ENCODE results near the gene BCAM. TPM values are rescaled to one million over a fixed set of nuclear protein-coding genes. Genes with fewer than 3 reads are reported as not detected.

The BCAM gene
- total RNA-seq, 4 donors from 2014 or later, result 32.4 to 76.5 (median 56.6) TPM

DNA sequence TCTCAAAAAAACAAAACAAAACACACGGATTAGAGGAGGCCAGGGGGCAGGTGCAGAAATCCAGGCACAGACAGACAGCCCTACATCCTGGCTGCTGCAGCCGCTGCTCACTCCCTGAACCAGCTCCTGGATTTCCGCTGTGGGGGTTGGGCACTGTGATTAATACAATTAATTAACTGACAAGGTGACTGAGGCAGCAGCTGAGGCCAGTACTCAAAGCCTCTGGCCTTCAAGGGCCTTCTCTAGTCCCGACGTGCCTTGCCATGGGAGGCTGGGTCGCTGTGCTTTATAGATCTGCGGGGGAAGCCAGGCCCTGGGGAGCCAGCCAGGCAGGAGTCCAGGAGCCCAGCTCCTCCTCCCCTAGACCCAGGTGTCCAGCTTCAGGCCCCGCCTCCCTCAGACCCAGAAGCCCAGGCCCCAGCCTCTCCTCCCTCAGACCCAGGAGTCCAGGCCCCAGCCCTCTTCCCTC is 41.8 kb downstream of the BCAM start:
- H3K4me3 ChIP-seq, result no peak overlapping the region
- H3K27ac ChIP-seq (replicated peaks in 1 of 4), result peak overlapping the region in 3 of 4 donors; percentile 18 to 22 (median 21)
- H3K27me3 ChIP-seq, result no peaks in the 10 kb centered on the region
- DNase-seq (ENCODE audit: extremely low spot score), result no peak
- H3K36me3 ChIP-seq, result peaks cover 0 to 15% (median 7%) of the 10 kb centered on the region in 4 donors
- no peak for TF ChIP-seq POLR2A (IDR thresholded peaks at IDR 0.05; ENCODE audit: low read depth)
- TF ChIP-seq, protein P1, sequence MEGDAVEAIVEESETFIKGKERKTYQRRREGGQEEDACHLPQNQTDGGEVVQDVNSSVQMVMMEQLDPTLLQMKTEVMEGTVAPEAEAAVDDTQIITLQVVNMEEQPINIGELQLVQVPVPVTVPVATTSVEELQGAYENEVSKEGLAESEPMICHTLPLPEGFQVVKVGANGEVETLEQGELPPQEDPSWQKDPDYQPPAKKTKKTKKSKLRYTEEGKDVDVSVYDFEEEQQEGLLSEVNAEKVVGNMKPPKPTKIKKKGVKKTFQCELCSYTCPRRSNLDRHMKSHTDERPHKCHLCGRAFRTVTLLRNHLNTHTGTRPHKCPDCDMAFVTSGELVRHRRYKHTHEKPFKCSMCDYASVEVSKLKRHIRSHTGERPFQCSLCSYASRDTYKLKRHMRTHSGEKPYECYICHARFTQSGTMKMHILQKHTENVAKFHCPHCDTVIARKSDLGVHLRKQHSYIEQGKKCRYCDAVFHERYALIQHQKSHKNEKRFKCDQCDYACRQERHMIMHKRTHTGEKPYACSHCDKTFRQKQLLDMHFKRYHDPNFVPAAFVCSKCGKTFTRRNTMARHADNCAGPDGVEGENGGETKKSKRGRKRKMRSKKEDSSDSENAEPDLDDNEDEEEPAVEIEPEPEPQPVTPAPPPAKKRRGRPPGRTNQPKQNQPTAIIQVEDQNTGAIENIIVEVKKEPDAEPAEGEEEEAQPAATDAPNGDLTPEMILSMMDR (IDR thresholded peaks at IDR 0.05), result no peak
- no peak for TF ChIP-seq EP300 (IDR thresholded peaks at IDR 0.05)
- TF ChIP-seq POLR2AphosphoS5 (IDR thresholded peaks at IDR 0.05), result no peak
- H3K4me1 ChIP-seq, result peaks cover 35 to 53% (median 39%) of the 10 kb centered on the region in 4 donors
- whole genome bisulfite sequencing, result 68% methylated on average over 5 of the region's 8 CpGs
- intact Hi-C loops (cut with DNase I), result no loop called here
- H3K9me3 ChIP-seq, result no peaks in the 10 kb centered on the region

DNA sequence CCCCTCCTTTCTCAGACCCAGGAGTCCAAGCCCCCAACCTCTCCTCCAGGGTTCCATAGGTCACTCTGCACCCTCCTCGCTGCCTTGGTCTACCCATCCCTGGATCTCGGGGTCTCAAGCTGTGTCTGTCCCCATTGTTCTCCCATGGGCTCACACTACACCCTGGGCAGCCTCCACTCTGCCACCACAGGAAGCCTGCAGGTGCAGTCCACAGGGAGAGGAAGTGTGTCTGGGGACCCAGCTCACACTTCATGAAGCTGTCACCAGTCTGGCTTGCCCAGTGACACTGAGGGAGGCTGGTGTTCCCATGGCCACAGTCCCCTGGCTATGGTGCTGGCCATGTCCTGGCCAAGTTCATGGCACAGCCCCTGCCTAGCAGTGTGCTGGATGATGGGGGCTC is 42.5 kb downstream of the BCAM start:
- intact Hi-C loops (cut with DNase I), result no loop called here
- peak overlapping the region in 1 of 4 donors; percentile 21 for H3K27ac ChIP-seq (replicated peaks in 1 of 4)
- no peaks in the 10 kb centered on the region for H3K27me3 ChIP-seq
- H3K9me3 ChIP-seq, result no peaks in the 10 kb centered on the region
- no peak for DNase-seq (ENCODE audit: extremely low spot score)
- H3K36me3 ChIP-seq, result peaks cover 0 to 22% (median 8%) of the 10 kb centered on the region in 4 donors
- peaks cover 36 to 59% (median 42%) of the 10 kb centered on the region in 4 donors for H3K4me1 ChIP-seq
- TF ChIP-seq EP300 (IDR thresholded peaks at IDR 0.05), result no peak
- TF ChIP-seq, protein P1 (IDR thresholded peaks at IDR 0.05), result no peak
- TF ChIP-seq POLR2AphosphoS5 (IDR thresholded peaks at IDR 0.05), result no peak
- TF ChIP-seq POLR2A (IDR thresholded peaks at IDR 0.05; ENCODE audit: low read depth), result no peak
- WGBS, result 67% methylated on average over 2 of the region's 2 CpGs
- no peak overlapping the region for H3K4me3 ChIP-seq

DNA sequence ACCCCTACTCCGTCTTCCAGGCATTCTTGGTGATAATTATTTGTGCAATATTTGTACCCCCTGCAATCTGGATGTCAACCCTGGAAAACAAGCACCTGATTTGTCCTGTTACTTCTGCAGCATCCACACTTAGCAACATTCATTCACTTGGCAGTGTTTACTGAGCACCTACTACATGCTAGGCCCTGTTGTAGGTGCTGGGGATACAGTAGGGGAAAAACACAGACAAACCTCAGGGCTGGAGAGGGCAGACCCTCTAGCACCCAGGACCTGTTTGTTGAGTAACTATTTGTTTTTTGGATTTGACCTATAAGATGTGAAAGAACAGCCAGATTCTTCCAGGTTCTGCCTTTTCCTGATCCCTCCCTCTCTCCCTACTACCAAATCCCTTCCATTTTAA is 46.7 kb downstream of the BCAM start:
- Histone ChIP-seq H3K27me3 (no peaks in the 10 kb centered on the region), H3K9me3 (no peaks in the 10 kb centered on the region), H3K4me1 (peaks cover 19 to 38% (median 26%) of the 10 kb centered on the region in 4 donors), H3K36me3 (peaks cover 0 to 41% (median 12%) of the 10 kb centered on the region in 4 donors), H3K27ac (replicated peaks in 1 of 4) (peak overlapping the region in 1 of 4 donors; percentile 44), H3K4me3 (no peak overlapping the region)
- TF ChIP-seq, protein P1 (IDR thresholded peaks at IDR 0.05), result no peak
- TF ChIP-seq EP300 (IDR thresholded peaks at IDR 0.05), result no peak
- intact Hi-C loops (cut with DNase I), result no loop called here
- 91% methylated on average over 1 of the region's 1 CpG for whole genome bisulfite sequencing
- DNase-seq (ENCODE audit: extremely low spot score), result no peak

DNA sequence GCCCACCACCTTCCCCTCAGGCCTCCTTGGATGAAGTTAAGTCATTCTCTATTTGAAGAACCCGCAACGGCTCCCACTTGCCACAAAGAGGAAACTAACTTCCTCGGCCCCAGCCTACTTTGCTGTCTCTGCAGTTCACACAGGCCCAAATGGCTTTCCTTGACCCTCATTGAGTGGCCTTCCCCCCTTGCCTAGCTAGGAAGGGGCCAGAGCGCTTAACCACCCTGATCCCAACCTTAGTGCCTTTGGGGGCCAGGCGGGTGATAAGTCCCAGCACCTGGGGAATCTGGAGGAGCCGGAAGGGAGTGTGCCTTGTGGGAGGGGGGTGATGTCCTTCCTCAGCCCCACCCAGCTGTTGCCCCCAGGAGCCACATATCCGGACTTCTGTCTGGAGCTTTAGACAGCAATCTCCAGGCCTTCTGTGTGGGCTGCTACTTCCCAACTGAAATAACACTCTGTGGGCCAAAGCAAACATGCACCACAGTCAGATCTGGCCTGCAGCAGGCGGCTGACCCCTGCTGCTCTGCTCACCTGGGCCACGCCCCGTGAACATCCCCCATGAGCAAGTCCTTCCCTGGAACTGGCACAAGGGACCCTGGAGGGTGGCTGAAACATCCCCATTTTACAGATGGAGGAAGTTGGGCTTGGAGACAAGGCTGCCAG is 47.6 kb downstream of the BCAM start:
- Histone ChIP-seq H3K9me3 (no peaks in the 10 kb centered on the region), H3K27me3 (no peaks in the 10 kb centered on the region), H3K4me3 (no peak overlapping the region), H3K27ac (replicated peaks in 1 of 4) (peak overlapping the region in 3 of 4 donors; percentile 44 to 47 (median 44)), H3K36me3 (peaks cover 0 to 46% (median 17%) of the 10 kb centered on the region in 4 donors), H3K4me1 (peaks cover 13 to 28% (median 20%) of the 10 kb centered on the region in 4 donors)
- intact Hi-C loops (cut with DNase I), result no loop called here
- TF ChIP-seq, protein P1 (IDR thresholded peaks at IDR 0.05), result no peak
- TF ChIP-seq EP300 (IDR thresholded peaks at IDR 0.05) (no peak), POLR2AphosphoS5 (IDR thresholded peaks at IDR 0.05) (peak in 1 of 2 donors; percentile 10), POLR2A (IDR thresholded peaks at IDR 0.05; ENCODE audit: low read depth) (no peak)
- 72% methylated on average over 7 of the region's 10 CpGs for WGBS
- no peak for DNase-seq (ENCODE audit: extremely low spot score)
